Measurements from ENCODE around the gene KPNA2. TPM values are rescaled to one million over a fixed set of nuclear protein-coding genes. Genes with fewer than 3 reads are reported as not detected.

The KPNA2 gene
- total and polyA plus RNA-seq, 2 of the 13 experiments (the other 11 are each of a cell fraction or from before 2014, with no cell fraction given), result 111 to 305 TPM

DNA sequence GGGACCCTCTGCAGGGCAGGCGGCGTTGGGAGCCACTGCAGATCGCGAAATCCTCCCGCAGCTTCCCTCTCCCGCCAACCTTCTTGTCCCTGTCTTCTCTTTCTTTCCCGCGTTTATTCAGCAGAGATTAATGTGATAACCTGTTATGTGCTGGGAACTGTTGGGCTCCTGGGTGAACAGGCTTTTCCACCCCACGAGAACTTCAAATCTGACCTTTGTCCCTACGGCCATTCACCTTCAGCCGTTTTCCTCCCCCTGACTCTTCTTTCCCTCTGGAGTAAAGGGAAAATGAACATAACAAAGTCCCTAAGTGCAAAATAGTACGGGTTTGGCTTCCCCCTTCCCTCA, 15.2 kb upstream of the KPNA2 start (continued):
- TF ChIP-seq, protein P1, sequence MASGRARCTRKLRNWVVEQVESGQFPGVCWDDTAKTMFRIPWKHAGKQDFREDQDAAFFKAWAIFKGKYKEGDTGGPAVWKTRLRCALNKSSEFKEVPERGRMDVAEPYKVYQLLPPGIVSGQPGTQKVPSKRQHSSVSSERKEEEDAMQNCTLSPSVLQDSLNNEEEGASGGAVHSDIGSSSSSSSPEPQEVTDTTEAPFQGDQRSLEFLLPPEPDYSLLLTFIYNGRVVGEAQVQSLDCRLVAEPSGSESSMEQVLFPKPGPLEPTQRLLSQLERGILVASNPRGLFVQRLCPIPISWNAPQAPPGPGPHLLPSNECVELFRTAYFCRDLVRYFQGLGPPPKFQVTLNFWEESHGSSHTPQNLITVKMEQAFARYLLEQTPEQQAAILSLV (CRISPR knock-in tag; IDR thresholded peaks at IDR 0.05; ENCODE audit: borderline replicate concordance), result no peak
- TF ChIP-seq KDM3A (CRISPR knock-in tag; IDR thresholded peaks at IDR 0.05; ENCODE audit: low read depth), result no peak
- no peak for TF ChIP-seq ZNF552 (CRISPR knock-in tag; IDR thresholded peaks at IDR 0.05; ENCODE audit: borderline replicate concordance)
- no peak for TF ChIP-seq ZNF562 (CRISPR knock-in tag; IDR thresholded peaks at IDR 0.05; ENCODE audit: borderline replicate concordance)
- TF ChIP-seq STAG1 (CRISPR knock-in tag; IDR thresholded peaks at IDR 0.05), result no peak
- TF ChIP-seq IRX3 (CRISPR knock-in tag; IDR thresholded peaks at IDR 0.05; ENCODE audit: borderline replicate concordance, low read depth), result no peak
- TF ChIP-seq DMAP1 (CRISPR knock-in tag; IDR thresholded peaks at IDR 0.05), result peak; percentile 72
- no peak for TF ChIP-seq ZFX (CRISPR knock-in tag; IDR thresholded peaks at IDR 0.05; ENCODE audit: low read depth)
- TF ChIP-seq ZFAT (CRISPR knock-in tag; conservative IDR thresholded peaks at IDR 0.05), result 0 out of 2 replicates have a peak, but pooled peaks have one; percentile 6
- no peak for TF ChIP-seq CEBPB (IDR thresholded peaks at IDR 0.05; ENCODE audit: borderline replicate concordance, low read depth, low read length)
- no peak for TF ChIP-seq NR1H2 (CRISPR knock-in tag; IDR thresholded peaks at IDR 0.05; ENCODE audit: borderline replicate concordance, low read depth)
- no peak for TF ChIP-seq TCF7L2 (IDR thresholded peaks at IDR 0.05; ENCODE audit: low read depth, low read length)
- TF ChIP-seq MTA3 (CRISPR knock-in tag; IDR thresholded peaks at IDR 0.05), result no peak
- no peak for TF ChIP-seq GTF2F1 (IDR thresholded peaks at IDR 0.05; ENCODE audit: low read length)
- TF ChIP-seq ARNTL (CRISPR knock-in tag; IDR thresholded peaks at IDR 0.05), result no peak
- no peak for TF ChIP-seq TBL1XR1 (IDR thresholded peaks at IDR 0.05; ENCODE audit: borderline replicate concordance, low read length, partially characterized antibody)
- TF ChIP-seq FOXA1 (IDR thresholded peaks at IDR 0.05), result no peak
- no peak for TF ChIP-seq FOXA1 (CRISPR knock-in tag; IDR thresholded peaks at IDR 0.05)
- TF ChIP-seq NPAS2 (CRISPR knock-in tag; IDR thresholded peaks at IDR 0.05; ENCODE audit: borderline replicate concordance), result no peak
- TF ChIP-seq HNF4G (IDR thresholded peaks at IDR 0.05; ENCODE audit: borderline replicate concordance, low read depth, low read length), result peak; percentile 70
- TF ChIP-seq HNF4G (CRISPR knock-in tag; IDR thresholded peaks at IDR 0.05; ENCODE audit: borderline replicate concordance, low read depth), result no peak
- TF ChIP-seq, protein P2, sequence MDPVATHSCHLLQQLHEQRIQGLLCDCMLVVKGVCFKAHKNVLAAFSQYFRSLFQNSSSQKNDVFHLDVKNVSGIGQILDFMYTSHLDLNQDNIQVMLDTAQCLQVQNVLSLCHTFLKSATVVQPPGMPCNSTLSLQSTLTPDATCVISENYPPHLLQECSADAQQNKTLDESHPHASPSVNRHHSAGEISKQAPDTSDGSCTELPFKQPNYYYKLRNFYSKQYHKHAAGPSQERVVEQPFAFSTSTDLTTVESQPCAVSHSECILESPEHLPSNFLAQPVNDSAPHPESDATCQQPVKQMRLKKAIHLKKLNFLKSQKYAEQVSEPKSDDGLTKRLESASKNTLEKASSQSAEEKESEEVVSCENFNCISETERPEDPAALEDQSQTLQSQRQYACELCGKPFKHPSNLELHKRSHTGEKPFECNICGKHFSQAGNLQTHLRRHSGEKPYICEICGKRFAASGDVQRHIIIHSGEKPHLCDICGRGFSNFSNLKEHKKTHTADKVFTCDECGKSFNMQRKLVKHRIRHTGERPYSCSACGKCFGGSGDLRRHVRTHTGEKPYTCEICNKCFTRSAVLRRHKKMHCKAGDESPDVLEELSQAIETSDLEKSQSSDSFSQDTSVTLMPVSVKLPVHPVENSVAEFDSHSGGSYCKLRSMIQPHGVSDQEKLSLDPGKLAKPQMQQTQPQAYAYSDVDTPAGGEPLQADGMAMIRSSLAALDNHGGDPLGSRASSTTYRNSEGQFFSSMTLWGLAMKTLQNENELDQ (CRISPR knock-in tag; IDR thresholded peaks at IDR 0.05; ENCODE audit: borderline replicate concordance), result no peak
- TF ChIP-seq HMGA1 (CRISPR knock-in tag; conservative IDR thresholded peaks at IDR 0.05), result no peak
- no peak for TF ChIP-seq ZNF235 (CRISPR knock-in tag; IDR thresholded peaks at IDR 0.05; ENCODE audit: borderline replicate concordance)
- TF ChIP-seq, protein P3, sequence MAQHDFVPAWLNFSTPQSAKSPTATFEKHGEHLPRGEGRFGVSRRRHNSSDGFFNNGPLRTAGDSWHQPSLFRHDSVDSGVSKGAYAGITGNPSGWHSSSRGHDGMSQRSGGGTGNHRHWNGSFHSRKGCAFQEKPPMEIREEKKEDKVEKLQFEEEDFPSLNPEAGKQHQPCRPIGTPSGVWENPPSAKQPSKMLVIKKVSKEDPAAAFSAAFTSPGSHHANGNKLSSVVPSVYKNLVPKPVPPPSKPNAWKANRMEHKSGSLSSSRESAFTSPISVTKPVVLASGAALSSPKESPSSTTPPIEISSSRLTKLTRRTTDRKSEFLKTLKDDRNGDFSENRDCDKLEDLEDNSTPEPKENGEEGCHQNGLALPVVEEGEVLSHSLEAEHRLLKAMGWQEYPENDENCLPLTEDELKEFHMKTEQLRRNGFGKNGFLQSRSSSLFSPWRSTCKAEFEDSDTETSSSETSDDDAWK (CRISPR knock-in tag; IDR thresholded peaks at IDR 0.05), result no peak
- TF ChIP-seq ZNF3 (CRISPR knock-in tag; IDR thresholded peaks at IDR 0.05), result no peak
- no peak for TF ChIP-seq ATF7-NPFF (CRISPR knock-in tag; IDR thresholded peaks at IDR 0.05; ENCODE audit: low read depth)
- TF ChIP-seq ZNF274 (CRISPR knock-in tag; IDR thresholded peaks at IDR 0.05), result no peak
- TF ChIP-seq, protein P4, sequence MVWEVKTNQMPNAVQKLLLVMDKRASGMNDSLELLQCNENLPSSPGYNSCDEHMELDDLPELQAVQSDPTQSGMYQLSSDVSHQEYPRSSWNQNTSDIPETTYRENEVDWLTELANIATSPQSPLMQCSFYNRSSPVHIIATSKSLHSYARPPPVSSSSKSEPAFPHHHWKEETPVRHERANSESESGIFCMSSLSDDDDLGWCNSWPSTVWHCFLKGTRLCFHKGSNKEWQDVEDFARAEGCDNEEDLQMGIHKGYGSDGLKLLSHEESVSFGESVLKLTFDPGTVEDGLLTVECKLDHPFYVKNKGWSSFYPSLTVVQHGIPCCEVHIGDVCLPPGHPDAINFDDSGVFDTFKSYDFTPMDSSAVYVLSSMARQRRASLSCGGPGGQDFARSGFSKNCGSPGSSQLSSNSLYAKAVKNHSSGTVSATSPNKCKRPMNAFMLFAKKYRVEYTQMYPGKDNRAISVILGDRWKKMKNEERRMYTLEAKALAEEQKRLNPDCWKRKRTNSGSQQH (CRISPR knock-in tag; IDR thresholded peaks at IDR 0.05; ENCODE audit: low read depth), result 0 out of 2 replicates have a peak, but pooled peaks have one; percentile 1

All from HepG2 (cell line).